Tibial artery (tissue), 4 donors: ENCODE measurements around the gene CDCA7.

ENCODE experiments used
- DNase-seq, 2 donors: peaks; one replicate each; pipeline ENCODE4 v3.0.0-alpha.2; 2019
- H3K27ac ChIP-seq, 2 donors: fragments of 200-600 bp; sonication (generic) in 1 of 2; 1 replicate in 1 of 2; 2 replicates in 1 of 2; pipeline ENCODE4 v1.5.1; 2018 to 2019; ENCODE audit warnings: mild to moderate bottlenecking in 1 of 2
- H3K27me3 ChIP-seq, 2 donors: fragments of 200-600 bp; sonication (generic) in 1 of 2; one replicate each; pipeline versions ENCODE4 v1.5.1 to v1.6.0; 2016 to 2019
- H3K36me3 ChIP-seq, 3 donors: fragments of 200-600 bp; sonication (generic) in 2 of 3; one replicate each; pipeline ENCODE4 v1.5.1; 2016 to 2019; ENCODE audit warnings: mild to moderate bottlenecking in 2 of 3
- H3K4me1 ChIP-seq, 4 donors: fragments of 200-600 bp; sonication (generic) in 2 of 4; 1 replicate in 3 of 4; 2 replicates in 1 of 4; pipeline ENCODE4 v1.5.1; 2016 to 2019
- H3K4me3 ChIP-seq, 2 donors: fragments of 200-600 bp; sonication (generic) in 1 of 2; 1 replicate in 1 of 2; 2 replicates in 1 of 2; pipeline ENCODE4 v1.5.1; 2018 to 2019; ENCODE audit warnings: mild to moderate bottlenecking in 2 of 2
- H3K9me3 ChIP-seq, 3 donors: fragments of 200-600 bp; sonication (generic) in 1 of 3; one replicate each; pipeline ENCODE4 v1.5.1; 2016 to 2019
- intact Hi-C: fragments of 100-400 bp; cut with DNase I; formaldehyde crosslinking; loops from one replicate; pipeline ENCODE4 v1.15.0; 2023; ENCODE audit warnings: low total_unique reads
- TF ChIP-seq, protein P1 (sequence below), 2 experiments: fragments of 200-600 bp in 1 of 2; fragments of 450-650 bp in 1 of 2; IDR thresholded peaks; one replicate each; pipeline ENCODE4 v1.5.1; 2017 to 2019; ENCODE audit warnings: antibody characterized with exemption in 2 of 2, mild to moderate bottlenecking in 1 of 2, moderate library complexity in 1 of 2

Gene CDCA7

DNA sequence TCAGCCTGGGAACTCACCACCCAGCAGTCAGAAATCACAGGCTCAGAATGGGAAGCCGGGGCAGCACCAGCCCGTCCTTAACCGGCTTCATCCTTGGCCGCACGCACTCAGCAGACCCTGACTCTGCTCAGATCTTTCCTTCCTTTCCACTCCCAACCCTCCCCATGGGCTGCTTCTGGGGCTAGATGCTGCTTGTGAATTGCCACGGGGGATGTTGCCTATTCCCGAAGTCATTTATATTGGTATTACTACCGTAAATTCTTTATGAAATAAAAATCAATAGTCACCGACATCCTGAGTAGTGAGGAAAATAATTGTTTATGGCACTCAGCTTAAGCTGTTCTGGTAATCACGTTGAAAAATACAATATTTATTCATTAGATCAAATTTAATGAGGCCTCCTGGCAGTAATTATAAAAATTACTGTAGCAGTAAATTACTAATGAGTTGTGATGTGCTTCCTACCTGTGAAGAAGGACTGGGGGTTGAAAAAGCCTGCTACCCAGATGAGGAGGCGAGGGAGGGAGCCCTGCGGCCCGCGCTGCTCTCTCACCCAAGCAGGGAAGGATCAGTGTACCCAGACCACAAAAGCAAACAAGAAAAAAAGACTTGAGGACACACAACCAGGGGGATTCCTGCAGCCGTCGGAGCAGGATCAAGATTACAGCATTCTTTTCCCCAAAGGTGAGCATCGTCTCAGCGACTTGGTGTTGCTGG, 31.5 kb downstream of the CDCA7 start:
- DNase-seq, result no peak
- TF ChIP-seq, protein P1, sequence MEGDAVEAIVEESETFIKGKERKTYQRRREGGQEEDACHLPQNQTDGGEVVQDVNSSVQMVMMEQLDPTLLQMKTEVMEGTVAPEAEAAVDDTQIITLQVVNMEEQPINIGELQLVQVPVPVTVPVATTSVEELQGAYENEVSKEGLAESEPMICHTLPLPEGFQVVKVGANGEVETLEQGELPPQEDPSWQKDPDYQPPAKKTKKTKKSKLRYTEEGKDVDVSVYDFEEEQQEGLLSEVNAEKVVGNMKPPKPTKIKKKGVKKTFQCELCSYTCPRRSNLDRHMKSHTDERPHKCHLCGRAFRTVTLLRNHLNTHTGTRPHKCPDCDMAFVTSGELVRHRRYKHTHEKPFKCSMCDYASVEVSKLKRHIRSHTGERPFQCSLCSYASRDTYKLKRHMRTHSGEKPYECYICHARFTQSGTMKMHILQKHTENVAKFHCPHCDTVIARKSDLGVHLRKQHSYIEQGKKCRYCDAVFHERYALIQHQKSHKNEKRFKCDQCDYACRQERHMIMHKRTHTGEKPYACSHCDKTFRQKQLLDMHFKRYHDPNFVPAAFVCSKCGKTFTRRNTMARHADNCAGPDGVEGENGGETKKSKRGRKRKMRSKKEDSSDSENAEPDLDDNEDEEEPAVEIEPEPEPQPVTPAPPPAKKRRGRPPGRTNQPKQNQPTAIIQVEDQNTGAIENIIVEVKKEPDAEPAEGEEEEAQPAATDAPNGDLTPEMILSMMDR (IDR thresholded peaks at IDR 0.05), result no peak
- Histone ChIP-seq H3K27ac (no peak overlapping the region), H3K4me3 (no peak overlapping the region), H3K9me3 (no peaks in the 10 kb centered on the region), H3K36me3 (no peaks in the 10 kb centered on the region), H3K27me3 (no peaks in the 10 kb centered on the region), H3K4me1 (no peaks in the 10 kb centered on the region)
- intact Hi-C loops, result no loop called here

DNA sequence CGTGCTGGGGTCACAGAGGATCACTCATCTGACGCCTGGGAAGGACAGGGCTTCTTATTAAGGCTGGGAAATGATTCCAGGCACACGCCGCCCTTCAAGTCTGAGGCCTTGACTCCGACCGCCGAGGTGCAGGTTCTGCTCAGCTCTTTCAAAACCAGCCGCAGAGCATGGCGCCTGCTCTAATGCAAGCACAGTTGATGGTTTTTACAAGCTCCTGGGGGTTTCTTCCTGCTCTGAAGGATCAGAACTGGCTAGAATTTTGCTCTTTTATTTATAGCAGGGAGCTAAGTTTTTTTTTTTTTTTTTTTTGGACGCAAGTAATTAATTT, 32.0 kb downstream of the CDCA7 start:
- H3K27ac ChIP-seq, result no peak overlapping the region
- intact Hi-C loops, result no loop called here
- no peaks in the 10 kb centered on the region for H3K36me3 ChIP-seq
- H3K27me3 ChIP-seq, result no peaks in the 10 kb centered on the region
- no peaks in the 10 kb centered on the region for H3K4me1 ChIP-seq
- DNase-seq, result no peak
- H3K9me3 ChIP-seq, result no peaks in the 10 kb centered on the region
- no peak overlapping the region for H3K4me3 ChIP-seq
- TF ChIP-seq, protein P1 (IDR thresholded peaks at IDR 0.05), result no peak

DNA sequence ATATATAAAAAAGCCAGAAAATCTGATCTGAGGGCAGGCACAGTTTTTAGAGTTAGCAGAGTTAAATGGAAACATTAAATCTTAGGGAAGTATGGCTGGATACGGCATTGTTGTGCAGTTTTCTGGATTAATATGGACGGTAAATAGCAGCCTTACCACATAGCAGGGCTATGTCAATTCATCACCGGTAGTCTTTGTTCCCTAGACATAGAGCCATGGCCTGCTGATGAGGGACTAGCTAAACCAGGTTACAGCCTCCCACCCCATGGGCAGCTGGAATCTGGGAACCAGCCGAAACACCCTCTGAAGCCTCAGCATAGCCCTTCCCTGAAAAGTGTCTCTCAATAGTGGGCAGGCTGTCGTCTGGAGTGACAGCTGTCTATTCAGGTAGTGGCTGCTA, 32.4 kb downstream of the CDCA7 start:
- TF ChIP-seq, protein P1 (IDR thresholded peaks at IDR 0.05), result no peak
- H3K27ac ChIP-seq, result no peak overlapping the region
- DNase-seq, result no peak
- H3K27me3 ChIP-seq, result no peaks in the 10 kb centered on the region
- no peaks in the 10 kb centered on the region for H3K4me1 ChIP-seq
- no peak overlapping the region for H3K4me3 ChIP-seq
- intact Hi-C loops, result no loop called here
- H3K36me3 ChIP-seq, result no peaks in the 10 kb centered on the region
- no peaks in the 10 kb centered on the region for H3K9me3 ChIP-seq

DNA sequence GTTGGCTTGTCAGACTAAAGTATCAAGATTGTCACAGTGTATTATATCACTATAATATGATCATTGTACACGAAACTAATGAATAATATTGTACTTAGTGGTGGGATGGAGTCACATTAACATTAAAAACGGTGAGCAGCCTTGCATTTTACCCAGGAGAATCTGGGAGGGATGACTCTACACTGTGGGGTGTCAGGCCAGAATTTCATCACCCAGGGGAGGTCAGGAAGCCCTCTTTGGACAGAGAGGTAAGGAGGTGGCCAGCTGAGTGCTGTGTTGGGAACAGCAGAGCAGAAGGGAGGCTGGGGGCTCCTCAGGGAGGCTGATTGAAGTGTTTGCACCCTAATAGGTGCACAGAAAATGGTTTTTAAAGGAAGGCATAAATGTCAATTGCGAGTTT, 33.0 kb downstream of the CDCA7 start:
- H3K27me3 ChIP-seq, result no peaks in the 10 kb centered on the region
- intact Hi-C loops, result no loop called here
- H3K4me3 ChIP-seq, result no peak overlapping the region
- TF ChIP-seq, protein P1 (IDR thresholded peaks at IDR 0.05), result no peak
- H3K9me3 ChIP-seq, result no peaks in the 10 kb centered on the region
- H3K27ac ChIP-seq, result no peak overlapping the region
- DNase-seq, result no peak
- no peaks in the 10 kb centered on the region for H3K36me3 ChIP-seq
- H3K4me1 ChIP-seq, result no peaks in the 10 kb centered on the region

DNA sequence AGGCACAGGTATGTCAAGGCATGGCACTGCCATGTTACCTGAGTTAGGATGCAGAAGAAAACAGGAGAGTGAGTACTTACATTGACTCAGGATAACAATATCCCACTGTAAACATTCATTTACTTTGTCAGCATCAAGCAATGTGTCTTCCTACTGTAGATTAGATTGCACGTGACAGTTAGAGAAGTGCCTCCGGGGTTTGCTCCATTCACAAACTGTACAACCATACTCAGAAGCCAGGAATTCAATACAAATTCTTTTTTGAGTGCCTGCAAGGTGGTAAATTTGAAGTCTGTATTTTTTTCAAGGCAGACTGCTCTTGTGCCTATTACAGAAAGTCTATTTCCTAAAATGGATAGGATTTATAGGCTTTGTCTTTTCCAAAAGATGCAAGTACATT, 34.1 kb downstream of the CDCA7 start:
- no peak for DNase-seq
- H3K4me1 ChIP-seq, result no peaks in the 10 kb centered on the region
- intact Hi-C loops, result no loop called here
- H3K36me3 ChIP-seq, result no peaks in the 10 kb centered on the region
- TF ChIP-seq, protein P1 (IDR thresholded peaks at IDR 0.05), result no peak
- H3K9me3 ChIP-seq, result no peaks in the 10 kb centered on the region
- no peaks in the 10 kb centered on the region for H3K27me3 ChIP-seq
- H3K27ac ChIP-seq, result no peak overlapping the region
- no peak overlapping the region for H3K4me3 ChIP-seq

DNA sequence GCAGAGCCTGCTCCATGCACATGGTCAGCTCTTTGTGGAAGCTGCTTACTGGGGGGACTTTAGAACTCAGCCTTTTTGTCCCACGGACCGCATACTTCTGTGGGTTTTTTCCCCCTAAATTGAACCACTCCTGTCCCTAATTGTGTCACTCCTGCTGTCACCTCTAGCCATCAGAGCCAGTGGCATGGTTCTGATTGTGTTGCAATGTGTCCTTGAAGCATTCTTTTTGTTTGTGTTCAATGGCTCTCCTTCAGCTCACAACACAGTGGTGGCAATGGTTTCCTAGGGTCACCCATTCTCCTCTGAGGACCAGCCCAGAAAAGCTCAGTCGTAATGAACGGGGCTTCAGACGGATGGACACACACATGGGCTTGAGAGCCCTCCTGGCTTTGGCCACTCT, 35.4 kb downstream of the CDCA7 start:
- TF ChIP-seq, protein P1 (IDR thresholded peaks at IDR 0.05), result no peak
- H3K27me3 ChIP-seq, result no peaks in the 10 kb centered on the region
- no peak overlapping the region for H3K27ac ChIP-seq
- H3K4me1 ChIP-seq, result no peaks in the 10 kb centered on the region
- H3K9me3 ChIP-seq, result no peaks in the 10 kb centered on the region
- no peak for DNase-seq
- no peaks in the 10 kb centered on the region for H3K36me3 ChIP-seq
- H3K4me3 ChIP-seq, result no peak overlapping the region
- intact Hi-C loops, result no loop called here
